ENCODE data around the gene ZNF687. TPM values are rescaled to one million over a fixed set of nuclear protein-coding genes. Genes with fewer than 3 reads are reported as not detected.

Gene ZNF687
- total RNA-seq, 1 donor from 2014 or later = 39.9 TPM

GRCh38 chr1:151243683-151244216, 38.3 kb upstream of the ZNF687 start:
- no peak for TF ChIP-seq CTCF (conservative IDR thresholded peaks at IDR 0.05)
- DNase-seq (ENCODE audit: low read depth, low spot score) = no peak

GRCh38 chr1:151246786-151247185, 35.3 kb upstream of the ZNF687 start:
- Mint-ChIP-seq H3K27ac (ENCODE audit: unreplicated experiment) (no peak overlapping the region), H3K4me3 (no peak overlapping the region), H3K4me1 (peaks cover 4% of the 10 kb centered on the region), H3K27me3 (ENCODE audit: low read depth) (no peaks in the 10 kb centered on the region), H3K9me3 (peaks cover 3% of the 10 kb centered on the region), H3K36me3 (ENCODE audit: low read depth) (peaks cover 28% of the 10 kb centered on the region)
- no peak for TF ChIP-seq CTCF (conservative IDR thresholded peaks at IDR 0.05)
- DNase-seq (ENCODE audit: low read depth, low spot score) = no peak

More at GRCh38 chr1:151243683-151244216, 38.3 kb upstream of the ZNF687 start:
- H3K36me3 Mint-ChIP-seq (ENCODE audit: low read depth) = peaks cover 24% of the 10 kb centered on the region
- no peaks in the 10 kb centered on the region for H3K4me1 Mint-ChIP-seq
- no peaks in the 10 kb centered on the region for H3K27me3 Mint-ChIP-seq (ENCODE audit: low read depth)
- H3K27ac Mint-ChIP-seq (ENCODE audit: unreplicated experiment) = no peak overlapping the region
- no peak overlapping the region for H3K4me3 Mint-ChIP-seq
- no peaks in the 10 kb centered on the region for H3K9me3 Mint-ChIP-seq

- H3K36me3 Mint-ChIP-seq (ENCODE audit: low read depth) = peaks cover 15% of the 10 kb centered on the region
- peaks cover 4% of the 10 kb centered on the region for H3K27me3 Mint-ChIP-seq (ENCODE audit: low read depth)
- peaks cover 24% of the 10 kb centered on the region for H3K4me1 Mint-ChIP-seq
- DNase-seq (ENCODE audit: low read depth, low spot score) = peak; percentile 51
- H3K9me3 Mint-ChIP-seq = peaks cover 7% of the 10 kb centered on the region
- H3K4me3 Mint-ChIP-seq = peak overlapping the region; percentile 74
- H3K27ac Mint-ChIP-seq (ENCODE audit: unreplicated experiment) = no peak overlapping the region
- peak; percentile 94 for TF ChIP-seq CTCF (conservative IDR thresholded peaks at IDR 0.05)
Measured at GRCh38 chr1:151251656-151252470, 30.2 kb upstream of the ZNF687 start.

GRCh38 chr1:151254217-151255213, 27.6 kb upstream of the ZNF687 start, which contains the start of gene PSMD4:
PSMD4 (plus strand) TSS chr1:151254734; CDS start chr1:151254783, 49 bp downstream.
- H3K27ac Mint-ChIP-seq (ENCODE audit: unreplicated experiment) = peak within 1 kb of the TSS; percentile 97
- TF ChIP-seq CTCF (conservative IDR thresholded peaks at IDR 0.05) = peak; percentile 25
- DNase-seq (ENCODE audit: low read depth, low spot score) = peak; percentile 84

GRCh38 chr1:151255381-151255780, 26.7 kb upstream of the ZNF687 start:
- H3K27ac Mint-ChIP-seq (ENCODE audit: unreplicated experiment) = peak overlapping the region; percentile 97
- peaks cover 7% of the 10 kb centered on the region for H3K9me3 Mint-ChIP-seq
- H3K4me1 Mint-ChIP-seq = peaks cover 29% of the 10 kb centered on the region
- H3K36me3 Mint-ChIP-seq (ENCODE audit: low read depth) = peaks cover 6% of the 10 kb centered on the region
- H3K4me3 Mint-ChIP-seq = peak overlapping the region; percentile 98
- TF ChIP-seq CTCF (conservative IDR thresholded peaks at IDR 0.05) = no peak
- no peak for DNase-seq (ENCODE audit: low read depth, low spot score)
- peaks cover 4% of the 10 kb centered on the region for H3K27me3 Mint-ChIP-seq (ENCODE audit: low read depth)

More at GRCh38 chr1:151254217-151255213, 27.6 kb upstream of the ZNF687 start, which contains the start of gene PSMD4:
- Mint-ChIP-seq H3K4me1 (peaks cover 29% of the 10 kb centered on the region), H3K27me3 (ENCODE audit: low read depth) (peaks cover 4% of the 10 kb centered on the region), H3K9me3 (peaks cover 7% of the 10 kb centered on the region), H3K36me3 (ENCODE audit: low read depth) (peaks cover 8% of the 10 kb centered on the region), H3K4me3 (peak within 1 kb of the TSS; percentile 98)

Data from neural crest cell (in vitro differentiated cells).